ENCODE data around the gene ARID1B. TPM values are rescaled to one million over a fixed set of nuclear protein-coding genes. Genes with fewer than 3 reads are reported as not detected.

Gene ARID1B
- total and polyA plus RNA-seq, 2 donors (not counting 1 experiment from before 2014, with no cell fraction given) = 47.2 to 280 TPM

GRCh38 chr6:156976216-156977127, 199.3 kb downstream of the ARID1B start:
- peak overlapping the region in 1 of 2 donors; percentile 53 for H3K27ac ChIP-seq (ENCODE audit: low read length in 2 of 2)
- no peak for TF ChIP-seq CTCF (IDR thresholded peaks at IDR 0.05)
- TF ChIP-seq EZH2 (IDR thresholded peaks at IDR 0.05; ENCODE audit: borderline replicate concordance, insufficient read depth, low read depth, low read length, poor library complexity, severe bottlenecking) = no peak
- H3K79me2 ChIP-seq (ENCODE audit: control insufficient read depth, insufficient read depth, low read length) = peaks cover 100% of the 10 kb centered on the region
- H3K27me3 ChIP-seq (replicated peaks in 1 of 4; ENCODE audit: control extremely low read depth in 1 of 4, control insufficient read depth in 3 of 4, insufficient read depth in 4 of 4, low read length in 3 of 4) = no peaks in the 10 kb centered on the region
- H3K4me3 ChIP-seq (ENCODE audit: control extremely low read depth in 1 of 5, extremely low read depth in 1 of 5, insufficient read depth in 1 of 5, low read depth in 2 of 5, low read length in 4 of 5) = peak overlapping the region in 3 of 5 experiments; percentile 29 to 40 (median 40)
- peaks cover 42 to 72% of the 10 kb centered on the region in 2 donors for H3K4me1 ChIP-seq (ENCODE audit: control insufficient read depth in 2 of 2, insufficient read depth in 2 of 2, low read length in 2 of 2)
- 62% methylated on average over 13 of the region's 21 CpGs for WGBS (ENCODE audit: insufficient coverage)
- peak overlapping the region; percentile 10 for H2AFZ ChIP-seq (ENCODE audit: insufficient read depth, low read depth, low read length, poor library complexity, severe bottlenecking)
- H3K9me3 ChIP-seq (ENCODE audit: control extremely low read depth in 1 of 3, control insufficient read depth in 2 of 3, insufficient read depth in 1 of 3, low read length in 2 of 3) = no peaks in the 10 kb centered on the region
- H3K36me3 ChIP-seq (replicated peaks in 1 of 2; ENCODE audit: control extremely low read depth in 1 of 2, control insufficient read depth in 1 of 2, extremely low read depth in 1 of 2, insufficient read depth in 2 of 2, low read length in 1 of 2) = peaks cover 0 to 1% of the 10 kb centered on the region in 2 experiments
- H3K9ac ChIP-seq (ENCODE audit: low read length) = peak overlapping the region; percentile 44
- peak overlapping the region; percentile 74 for H3K4me3 Mint-ChIP-seq
- H3K4me2 ChIP-seq (replicated peaks; ENCODE audit: low read depth, low read length, poor library complexity, severe bottlenecking) = peak overlapping the region; percentile 49
- ATAC-seq (ENCODE audit: low read depth) = peak; percentile 42
- peaks cover 88% of the 10 kb centered on the region for H3K4me1 Mint-ChIP-seq
- intact Hi-C loops (cut with micrococcal nuclease) = loop anchor here (5.0 kb wide), 1 partner anchor 41 kb away; no protein-coding TSS in a partner anchor
- CTCF ChIA-PET = no interaction called here
- POLR2A ChIA-PET = interaction anchor here (0.6 kb wide), 1 partner anchor 11 kb away, joined by 3 read pairs; no protein-coding TSS in a partner anchor
- H3K27ac Mint-ChIP-seq = peak overlapping the region; percentile 84
- H3K27me3 Mint-ChIP-seq = no peaks in the 10 kb centered on the region
- no peaks in the 10 kb centered on the region for H3K9me3 Mint-ChIP-seq (ENCODE audit: insufficient read depth)
- peak; percentile 24 for DNase-seq
- peaks cover 68% of the 10 kb centered on the region for H4K20me1 ChIP-seq (ENCODE audit: control insufficient read depth, insufficient read depth, low read length, poor library complexity, severe bottlenecking)
